MM.1S (cell line): ENCODE measurements around the gene TBC1D19.

Experiments used
- CTCF ChIP-seq: fragments of 300-600 bp; sonication (generic); IDR thresholded peaks from 2 replicates; pipeline ENCODE4 v1.5.1; 2016; ENCODE audit warnings: antibody characterized with exemption, low read length, mixed read lengths
- EZH2phosphoT487 ChIP-seq: fragments of 300-600 bp; sonication (generic); IDR thresholded peaks from 2 replicates; pipeline ENCODE4 v1.6.1; 2018; ENCODE audit warnings: antibody characterized with exemption, low read length

DNA sequence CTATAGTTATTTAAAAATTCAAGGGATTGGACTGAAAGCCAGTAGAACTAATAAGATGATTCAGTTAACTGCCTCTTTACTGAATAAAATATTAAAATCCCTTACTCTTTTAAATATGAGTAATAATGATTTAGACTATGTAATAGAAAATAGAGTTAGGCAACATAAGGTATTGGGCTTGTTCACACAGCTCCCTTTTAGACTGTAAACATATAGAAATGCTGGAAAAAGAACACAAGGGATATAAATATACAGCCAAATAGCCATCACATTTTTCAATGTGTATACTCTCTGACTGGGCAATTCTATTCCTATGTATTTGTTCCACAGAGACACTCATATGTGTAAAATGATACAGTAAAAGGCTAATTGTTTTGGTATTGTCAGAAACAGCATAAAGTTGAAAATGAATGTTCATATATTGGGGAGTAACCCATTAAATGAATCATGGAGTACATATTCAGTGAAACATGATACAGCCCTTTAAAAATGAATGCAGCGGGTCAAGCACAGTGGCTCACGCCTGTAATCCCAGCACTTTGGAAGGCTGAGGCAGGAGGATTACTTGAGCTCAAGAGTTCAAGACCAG lies 129.8 kb downstream of the TBC1D19 start:
- TF ChIP-seq CTCF (no peak), EZH2phosphoT487 (no peak)
